ENCODE measurements around the gene CDC6.

CDC6 gene

DNA sequence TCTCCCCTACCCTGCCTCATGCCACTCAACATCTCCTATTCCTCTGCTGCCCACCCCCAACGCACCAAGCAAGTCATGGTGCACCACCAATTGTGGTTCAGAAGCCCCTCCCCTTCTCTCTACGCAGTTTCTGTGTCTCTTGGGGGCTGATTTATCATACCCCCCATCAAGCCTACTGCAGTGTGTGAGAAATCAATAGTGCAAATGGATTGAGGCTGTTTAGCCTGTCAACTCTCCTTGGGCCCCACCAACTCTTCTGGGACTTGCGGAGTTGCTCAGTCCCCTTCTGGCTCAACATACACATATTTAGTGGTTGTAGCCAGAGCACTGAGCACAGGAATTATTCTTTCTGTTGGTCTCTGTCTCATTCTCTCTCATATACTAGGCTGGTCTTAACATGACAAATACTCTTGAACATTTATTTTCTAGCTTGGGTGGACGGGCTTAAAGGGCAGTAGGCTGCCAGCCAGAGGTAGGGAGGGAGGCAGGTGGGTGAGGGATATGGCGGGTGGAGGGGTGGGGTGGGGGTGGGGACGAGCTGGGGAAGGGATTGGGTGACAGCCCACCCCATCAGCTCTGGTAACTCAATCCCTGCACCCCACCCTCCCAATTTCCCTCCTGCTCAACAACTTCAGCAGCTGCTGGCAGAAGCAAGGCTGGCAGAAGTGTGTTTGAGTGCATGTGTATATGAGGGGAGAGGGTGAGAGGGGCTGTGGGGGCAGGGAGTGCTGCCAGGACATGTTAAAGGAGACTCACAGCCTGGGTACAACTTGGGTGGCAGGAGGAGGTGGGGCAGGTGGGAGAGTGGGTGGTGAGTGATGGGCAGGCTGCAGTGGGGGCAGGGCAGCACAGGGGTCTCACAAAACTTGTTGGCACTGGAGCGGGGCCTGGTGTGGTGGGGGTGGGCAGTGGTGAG lies 26.2 kb downstream of the CDC6 start:
- DNase-seq (ENCODE audit: extremely low read depth, low read depth), result no peak
- TF ChIP-seq, protein P1, sequence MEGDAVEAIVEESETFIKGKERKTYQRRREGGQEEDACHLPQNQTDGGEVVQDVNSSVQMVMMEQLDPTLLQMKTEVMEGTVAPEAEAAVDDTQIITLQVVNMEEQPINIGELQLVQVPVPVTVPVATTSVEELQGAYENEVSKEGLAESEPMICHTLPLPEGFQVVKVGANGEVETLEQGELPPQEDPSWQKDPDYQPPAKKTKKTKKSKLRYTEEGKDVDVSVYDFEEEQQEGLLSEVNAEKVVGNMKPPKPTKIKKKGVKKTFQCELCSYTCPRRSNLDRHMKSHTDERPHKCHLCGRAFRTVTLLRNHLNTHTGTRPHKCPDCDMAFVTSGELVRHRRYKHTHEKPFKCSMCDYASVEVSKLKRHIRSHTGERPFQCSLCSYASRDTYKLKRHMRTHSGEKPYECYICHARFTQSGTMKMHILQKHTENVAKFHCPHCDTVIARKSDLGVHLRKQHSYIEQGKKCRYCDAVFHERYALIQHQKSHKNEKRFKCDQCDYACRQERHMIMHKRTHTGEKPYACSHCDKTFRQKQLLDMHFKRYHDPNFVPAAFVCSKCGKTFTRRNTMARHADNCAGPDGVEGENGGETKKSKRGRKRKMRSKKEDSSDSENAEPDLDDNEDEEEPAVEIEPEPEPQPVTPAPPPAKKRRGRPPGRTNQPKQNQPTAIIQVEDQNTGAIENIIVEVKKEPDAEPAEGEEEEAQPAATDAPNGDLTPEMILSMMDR (IDR thresholded peaks at IDR 0.05; ENCODE audit: low read depth, low read length), result no peak

DNA sequence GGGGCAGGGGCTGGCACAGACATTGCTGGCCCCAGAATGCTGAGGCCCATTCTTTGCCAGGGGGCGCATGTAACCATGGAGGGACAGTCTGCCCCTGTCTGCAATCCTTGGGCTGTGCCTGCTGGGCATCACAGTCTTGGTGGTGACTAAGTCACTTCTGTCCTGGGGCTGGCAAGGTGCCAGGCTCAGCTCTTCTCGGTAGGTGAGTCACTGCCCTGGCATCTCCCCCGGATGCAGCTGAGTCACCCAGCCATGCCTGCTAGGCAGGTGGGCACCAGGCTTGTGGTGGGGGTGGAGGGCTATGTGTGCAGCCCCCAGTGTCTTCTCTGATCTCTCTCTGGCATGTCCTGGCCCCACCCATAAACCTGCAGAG lies 26.9 kb downstream of the CDC6 start:
- no peak for DNase-seq (ENCODE audit: extremely low read depth, low read depth)
- TF ChIP-seq, protein P1 (IDR thresholded peaks at IDR 0.05; ENCODE audit: low read depth, low read length), result no peak

DNA sequence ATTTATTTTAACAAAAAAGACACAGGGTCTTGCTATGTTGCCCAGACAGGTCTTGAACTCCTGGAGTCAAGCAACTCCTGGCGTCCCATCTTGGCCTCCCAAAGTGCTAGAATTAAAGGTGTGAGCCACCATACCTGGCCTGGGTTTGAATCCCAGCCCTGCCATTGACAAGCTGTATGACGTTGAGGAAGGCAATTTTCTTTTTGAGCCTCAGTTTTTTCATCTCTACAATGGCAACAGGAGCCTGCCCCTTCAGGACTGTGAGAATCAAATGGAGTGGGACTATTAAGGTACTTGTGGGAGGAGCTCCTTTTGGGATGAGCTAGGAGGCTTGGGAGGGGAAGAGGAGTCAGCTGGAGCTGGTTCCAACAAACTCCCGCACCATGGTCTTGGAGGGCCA lies 27.5 kb downstream of the CDC6 start:
- TF ChIP-seq, protein P1 (IDR thresholded peaks at IDR 0.05; ENCODE audit: low read depth, low read length), result no peak
- DNase-seq (ENCODE audit: extremely low read depth, low read depth), result no peak

DNA sequence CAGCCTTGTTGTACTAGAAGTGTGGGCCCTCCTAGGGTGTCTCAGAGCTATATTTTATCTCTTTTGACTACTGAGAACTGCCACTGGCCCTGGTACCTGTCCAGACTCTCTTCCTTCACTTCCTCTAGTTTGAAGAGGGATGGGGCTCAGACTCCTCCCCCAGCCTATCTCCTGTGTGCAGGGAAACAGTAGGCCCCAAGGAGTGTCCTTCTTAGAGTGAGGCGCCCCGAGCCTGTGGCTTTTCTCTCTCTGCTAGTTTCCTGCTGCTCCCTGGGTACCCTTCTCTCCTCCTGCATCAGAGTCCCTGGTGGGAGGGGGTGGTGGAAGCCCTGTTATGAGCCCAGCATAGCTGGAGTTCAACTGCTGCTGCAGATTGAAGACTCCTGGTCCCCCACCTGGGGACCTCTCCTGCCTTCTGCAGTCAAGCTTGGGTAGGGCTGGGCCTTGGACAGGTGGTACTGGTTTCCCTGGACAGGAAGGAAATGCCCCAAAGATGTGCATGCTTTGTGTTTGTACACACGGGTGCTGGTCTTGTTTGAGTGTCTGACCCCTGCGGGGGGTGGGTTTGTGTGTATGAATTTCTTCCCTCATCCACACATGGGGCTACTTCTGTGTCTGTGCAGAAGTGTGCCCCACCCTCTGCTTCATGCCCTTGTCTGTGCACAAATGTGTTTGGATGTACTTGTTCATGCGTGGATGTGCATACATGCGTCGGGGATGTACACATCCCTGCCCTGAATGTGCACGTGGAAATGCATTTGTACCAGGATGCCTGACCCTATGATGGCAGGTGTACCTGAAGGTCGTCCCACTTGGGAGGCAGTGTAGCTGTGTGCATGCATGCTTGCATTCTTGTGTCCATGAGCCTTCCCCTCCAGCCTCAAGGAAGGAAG lies 28.2 kb downstream of the CDC6 start:
- no peak for DNase-seq (ENCODE audit: extremely low read depth, low read depth)
- TF ChIP-seq, protein P1 (IDR thresholded peaks at IDR 0.05; ENCODE audit: low read depth, low read length), result no peak

DNA sequence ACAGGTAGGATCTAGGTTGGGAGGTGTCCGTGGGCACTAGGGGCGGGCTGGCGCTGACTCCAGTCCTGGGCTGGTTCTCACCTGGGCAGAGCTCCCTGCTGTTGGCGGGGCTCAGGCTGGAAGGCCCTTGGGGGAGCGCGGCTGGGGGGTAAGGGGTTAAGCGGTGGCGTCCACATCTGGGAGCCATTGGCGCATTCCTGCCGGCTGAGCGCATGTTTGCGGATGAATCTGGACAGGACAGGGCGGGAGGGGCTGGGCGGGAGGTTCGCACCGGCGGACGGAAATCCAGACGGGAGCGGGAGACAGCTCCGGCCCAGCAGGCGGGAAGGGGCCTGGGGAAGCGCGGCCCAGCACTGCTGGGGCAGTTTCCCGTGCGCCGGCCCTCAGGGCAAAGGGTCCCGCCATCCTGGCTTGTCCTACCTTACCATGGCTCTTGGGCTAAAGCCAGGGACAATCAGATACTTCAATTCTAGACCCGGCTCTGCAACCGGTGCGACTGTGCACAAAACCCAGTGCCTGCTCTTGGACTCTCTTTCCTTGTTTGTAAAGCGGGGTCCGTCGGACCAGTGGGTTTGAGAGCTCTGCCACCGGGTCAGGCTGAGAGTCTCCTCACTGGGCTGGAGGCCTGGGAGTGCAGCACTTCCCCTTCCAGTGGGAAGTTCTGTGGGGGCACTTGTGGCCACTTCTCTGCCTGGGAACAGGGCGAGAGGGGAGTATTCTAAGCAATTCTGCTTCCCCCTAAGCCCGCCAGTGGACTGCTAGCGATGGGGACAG lies 29.1 kb downstream of the CDC6 start:
- DNase-seq (ENCODE audit: extremely low read depth, low read depth), result no peak
- TF ChIP-seq, protein P1 (IDR thresholded peaks at IDR 0.05; ENCODE audit: low read depth, low read length), result no peak

DNA sequence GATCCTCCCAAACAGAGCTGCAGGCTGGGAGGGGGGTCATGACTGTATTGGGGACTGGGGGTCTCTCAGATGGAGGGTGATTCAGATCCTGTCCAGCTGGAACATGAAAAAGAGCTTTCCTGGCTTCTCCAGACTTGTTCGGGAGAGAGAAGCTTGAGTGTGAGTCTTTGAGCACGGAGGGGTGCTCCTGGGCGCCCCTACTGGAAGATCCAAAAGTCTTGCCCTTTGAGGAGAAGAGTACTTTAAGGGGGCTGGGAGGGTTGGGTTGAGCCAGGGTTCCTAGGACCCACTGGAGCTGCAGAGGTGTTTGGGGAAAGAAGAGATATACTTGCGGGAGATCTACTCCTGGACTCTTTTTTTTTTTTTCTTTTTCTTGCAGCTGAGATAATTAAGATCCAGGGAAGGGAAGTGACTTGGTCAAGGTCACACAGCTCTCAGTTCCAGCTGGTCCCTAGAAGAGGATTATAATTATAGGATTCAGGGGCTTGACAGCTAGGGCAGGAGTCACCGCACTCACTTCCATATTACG lies 29.7 kb downstream of the CDC6 start:
- no peak for DNase-seq (ENCODE audit: extremely low read depth, low read depth)
- TF ChIP-seq, protein P1 (IDR thresholded peaks at IDR 0.05; ENCODE audit: low read depth, low read length), result peak; percentile 73

Measured in AG09319 (cell line).